NCI-H146 treated with DMSO at 0.1 percent for 48 hours (cell line): Measurements from ENCODE around the gene BMF.
A peak's percentile ranks its signal among the peaks of the same experiment; 100 is the strongest.

Experiments used
- DNase-seq: peaks from one replicate; lab custom pipeline; 2025; ENCODE audit not compliant: unreplicated experiment; lab: John Stamatoyannopoulos, UW

BMF gene

GRCh38 chr15:40067921-40068624 is 40.6 kb downstream of the BMF start:
- DNase-seq, result no peak

DNA sequence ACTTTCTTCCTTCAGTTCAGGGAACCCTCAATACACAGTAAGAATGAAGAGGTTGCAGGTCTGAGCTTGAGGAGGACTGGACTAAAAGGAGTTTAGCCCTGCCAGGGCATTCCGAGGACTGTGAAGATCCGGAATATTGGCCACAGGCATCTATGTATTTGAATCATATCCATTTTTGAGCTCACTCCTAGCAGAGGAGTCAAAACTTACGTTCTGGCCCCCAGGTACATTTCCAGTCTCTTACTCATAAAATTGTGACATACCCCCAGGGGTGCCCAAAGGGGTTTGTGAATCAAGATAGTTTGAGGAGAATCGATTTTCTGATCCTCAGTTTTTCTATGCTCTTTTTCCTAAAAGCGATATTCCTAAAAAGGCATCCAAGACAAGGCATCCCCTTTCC is 42.1 kb downstream of the BMF start:
- DNase-seq, result no peak

DNA sequence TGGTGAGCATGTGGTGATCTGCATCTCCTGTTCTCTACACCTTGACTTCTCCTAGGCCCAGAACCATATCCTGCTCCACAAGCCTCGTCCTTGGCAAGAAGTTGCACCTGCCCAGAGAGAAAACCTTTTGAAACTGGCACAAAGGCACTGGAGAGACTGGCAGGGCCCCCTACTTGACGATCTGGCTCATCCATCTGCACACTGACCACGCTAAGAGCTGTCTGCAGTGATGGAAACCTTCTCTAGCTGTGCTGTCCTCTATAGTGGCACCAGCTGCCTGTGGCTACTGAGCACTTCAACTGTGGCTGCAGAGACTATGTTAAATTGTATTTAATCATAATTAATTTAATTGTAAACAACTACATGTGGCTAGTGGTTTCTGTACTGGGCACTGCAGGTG is 43.5 kb downstream of the BMF start:
- peak; percentile 77 for DNase-seq

GRCh38 chr15:40064231-40064894 is 44.3 kb downstream of the BMF start:
- peak; percentile 22 for DNase-seq

- no peak for DNase-seq
Observed at GRCh38 chr15:40063563-40064011, 45.1 kb downstream of the BMF start.

GRCh38 chr15:40062816-40063562 is 45.7 kb downstream of the BMF start:
- DNase-seq, result no peak

- no peak for DNase-seq
Observed at GRCh38 chr15:40061212-40061901, 47.3 kb downstream of the BMF start.

DNA sequence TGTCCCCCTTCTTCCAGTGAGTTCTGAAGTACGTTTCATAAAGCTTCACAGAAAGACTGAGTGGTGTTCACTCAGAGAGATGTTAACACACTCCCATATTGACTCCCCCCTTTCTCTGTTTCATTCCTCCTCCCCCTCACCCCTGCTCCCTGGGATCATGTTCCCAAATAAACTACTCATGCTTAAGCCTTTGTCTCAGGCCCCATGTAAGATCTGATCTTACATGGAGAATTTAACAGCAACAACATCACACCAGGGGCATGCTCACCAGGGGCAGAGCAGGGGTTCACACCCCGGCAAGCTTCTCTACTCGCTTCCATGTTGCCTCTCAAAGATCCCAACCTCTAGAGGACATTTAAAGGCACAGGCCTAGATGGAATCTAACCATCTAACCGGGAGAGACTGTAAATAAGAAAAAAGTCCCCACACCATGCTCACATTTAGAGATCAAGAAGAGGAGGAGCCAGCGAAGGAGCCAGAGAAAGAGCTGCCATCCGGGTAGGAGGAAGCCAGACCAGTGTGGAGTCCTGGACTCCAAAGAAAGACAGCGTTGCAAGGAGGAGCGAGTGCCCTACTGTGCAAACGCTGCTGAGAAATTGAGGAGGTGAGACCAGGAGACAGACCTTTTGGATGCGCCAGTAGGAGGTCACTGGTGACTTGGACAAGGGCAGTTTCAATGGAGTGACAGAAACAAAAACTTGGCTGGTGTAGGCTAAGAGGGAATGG is 48.3 kb downstream of the BMF start:
- no peak for DNase-seq

GRCh38 chr15:40059821-40060220 is 48.9 kb downstream of the BMF start:
- no peak for DNase-seq

- DNase-seq, result no peak
Observed at GRCh38 chr15:40058476-40059140, 50.1 kb downstream of the BMF start.

- no peak for DNase-seq
Observed at GRCh38 chr15:40055576-40056293, 52.9 kb downstream of the BMF start.

- DNase-seq, result peak; percentile 40
Observed at GRCh38 chr15:40054855-40055575, 53.7 kb downstream of the BMF start.

DNA sequence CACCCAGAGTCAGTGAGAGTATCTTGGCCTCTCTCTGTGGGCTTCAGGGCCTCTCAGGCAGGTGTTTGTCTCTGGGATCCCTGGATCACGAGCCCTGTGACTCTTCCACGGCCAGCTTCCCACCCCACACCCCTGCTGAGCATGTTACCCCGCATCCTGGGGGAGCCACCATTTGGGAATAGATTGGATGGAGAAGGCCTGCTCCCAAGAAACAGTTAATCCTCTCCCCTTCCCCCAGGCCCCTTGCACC is 54.1 kb downstream of the BMF start:
- DNase-seq, result no peak

DNA sequence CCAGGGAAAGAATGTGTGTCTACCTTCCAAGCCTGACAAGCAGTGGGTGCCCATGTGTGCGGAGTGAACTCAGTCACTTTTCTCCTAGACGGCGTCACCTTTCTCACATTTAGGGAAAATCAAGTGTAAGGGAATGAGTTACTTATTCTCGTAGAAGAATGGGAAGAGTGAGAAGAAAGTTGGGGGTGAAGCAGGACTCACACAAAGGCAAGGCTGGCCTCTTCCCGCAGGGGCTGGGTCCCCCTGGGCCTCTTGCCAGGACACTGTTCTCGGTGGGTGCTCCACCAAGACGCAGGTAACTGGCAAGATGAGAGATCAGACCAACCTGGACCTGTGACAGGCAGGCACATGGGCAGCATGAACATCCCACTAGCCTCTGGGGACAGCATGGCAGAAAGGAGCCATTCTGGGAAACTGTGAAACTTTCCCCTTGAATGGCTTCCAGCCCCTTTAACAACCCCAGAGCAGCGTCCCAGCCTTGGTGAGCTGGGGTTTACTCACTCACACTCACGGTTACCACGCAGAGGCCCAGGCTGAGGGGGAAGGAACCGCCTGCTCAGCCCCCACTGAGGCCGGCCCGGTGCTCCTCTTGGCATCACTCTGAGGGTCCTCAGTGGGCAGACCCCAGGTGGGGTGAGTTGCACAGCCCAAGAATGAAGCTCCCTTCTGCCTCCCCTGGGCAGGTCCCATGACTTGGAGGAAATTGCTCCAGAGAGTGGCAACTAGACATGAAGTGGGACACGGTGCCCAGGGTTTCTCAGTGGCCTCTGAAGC is 54.7 kb downstream of the BMF start:
- DNase-seq, result no peak

DNA sequence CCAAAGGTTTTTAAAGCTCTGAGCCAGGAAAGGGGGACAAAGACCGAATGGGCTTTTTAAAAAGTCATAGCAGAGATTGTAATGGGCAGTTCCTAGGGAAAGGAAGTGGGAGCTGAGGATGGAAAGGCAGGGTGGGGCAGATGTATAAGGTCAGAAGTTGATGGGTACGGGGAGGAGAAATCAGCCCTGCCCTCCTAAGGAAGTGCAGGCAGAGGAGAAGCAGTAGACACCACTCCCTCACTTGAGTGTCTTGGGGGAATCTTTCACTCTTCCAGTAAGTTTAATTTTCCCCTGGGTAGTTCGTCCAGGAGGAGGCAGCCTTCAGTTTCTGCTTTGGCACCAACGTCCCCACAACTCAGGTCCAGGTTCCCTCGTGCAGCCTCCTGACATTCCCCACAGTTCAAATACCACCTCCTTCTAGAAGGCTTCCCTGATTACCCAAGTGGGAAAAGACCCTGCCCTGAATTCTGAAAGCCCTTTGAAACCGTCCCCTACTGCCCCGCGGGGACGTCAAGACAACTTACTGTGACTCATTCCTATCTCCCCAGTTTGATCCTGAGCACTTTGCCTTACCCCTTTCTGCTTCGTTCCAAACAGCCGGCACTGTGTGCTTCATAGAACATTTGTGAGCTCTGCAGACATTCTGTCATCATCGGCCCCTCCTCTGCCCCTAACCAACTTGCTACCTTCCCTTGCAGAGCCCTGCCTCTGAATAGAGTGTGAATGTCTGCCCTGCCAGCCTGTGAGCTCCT is 55.4 kb downstream of the BMF start:
- DNase-seq, result no peak

DNA sequence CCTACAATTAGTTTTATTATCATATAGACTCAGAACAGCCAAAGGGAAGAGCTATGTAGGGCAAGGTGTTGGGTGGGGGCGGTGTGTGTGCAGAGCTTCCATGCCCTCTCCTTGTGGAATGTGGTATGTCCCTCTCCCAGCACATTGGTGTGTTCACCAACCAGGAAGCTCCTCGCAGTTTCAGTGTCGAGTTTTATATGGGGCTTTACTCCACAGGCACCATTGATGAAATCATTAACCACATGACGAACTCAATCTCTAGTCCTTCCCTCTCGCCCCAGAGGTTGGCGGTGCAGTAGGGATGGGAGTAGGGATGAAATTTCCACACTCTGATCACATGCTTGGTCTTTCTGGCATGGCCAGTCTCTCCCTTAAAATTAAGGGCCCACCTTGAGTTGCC is 56.1 kb downstream of the BMF start:
- DNase-seq, result no peak

DNA sequence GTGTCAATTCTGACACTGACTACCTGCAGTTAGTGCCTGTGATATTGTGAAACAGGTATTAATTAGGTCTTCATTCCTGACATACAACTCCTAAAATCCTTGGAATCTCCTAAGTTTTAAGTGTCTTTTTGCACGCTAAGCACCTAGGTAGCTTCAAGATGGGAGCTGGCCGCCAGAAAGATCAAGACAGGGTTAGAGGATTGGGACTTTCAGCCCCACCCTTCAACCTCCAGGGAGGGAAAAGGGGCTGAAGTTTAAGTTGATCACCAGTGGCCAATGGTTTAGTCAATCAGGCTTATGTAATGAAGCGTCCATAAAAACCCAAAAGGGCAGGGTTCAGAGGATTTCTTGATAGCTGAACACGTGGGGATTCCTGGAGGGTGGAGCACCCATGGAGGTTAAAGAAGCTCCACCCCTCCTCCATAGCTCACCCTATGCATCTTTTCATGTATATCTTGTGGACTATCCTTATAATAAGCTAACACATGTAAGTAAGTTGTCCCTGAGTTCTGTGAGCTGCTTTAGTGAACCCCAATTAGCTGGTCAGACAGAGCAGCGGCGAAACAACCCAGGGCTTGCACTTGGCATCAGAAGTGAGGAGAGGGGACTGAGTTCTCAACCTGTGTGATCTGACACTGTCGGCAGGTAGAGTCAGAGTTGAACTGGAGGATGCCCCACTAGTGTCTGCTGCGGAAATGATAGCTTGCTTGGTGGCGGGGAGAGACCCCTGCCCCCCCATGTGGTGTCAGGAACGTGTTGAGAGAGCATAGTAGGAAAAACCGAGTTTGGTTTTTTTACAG is 56.9 kb downstream of the BMF start:
- no peak for DNase-seq
